Nephron progenitor cell (in vitro differentiated cells): ENCODE measurements around the gene ASPG.

Experiments
- DNase-seq: peaks from one replicate; pipeline ENCODE4 v3.0.0; 2021
- H3K27ac Mint-ChIP-seq: 2 replicates; pipeline ENCODE4 v1.8.0; 2021; ENCODE audit warnings: mild to moderate bottlenecking, moderate library complexity, mixed read lengths
- H3K27me3 Mint-ChIP-seq: 2 replicates; pipeline ENCODE4 v1.8.0; 2021; ENCODE audit warnings: mild to moderate bottlenecking, low read depth, mixed read lengths; ENCODE audit not compliant: poor library complexity
- H3K36me3 Mint-ChIP-seq: 2 replicates; pipeline ENCODE4 v1.8.0; 2021; ENCODE audit warnings: low read depth, mixed read lengths
- H3K4me1 Mint-ChIP-seq: 2 replicates; pipeline ENCODE4 v1.8.0; 2021; ENCODE audit warnings: mixed read lengths
- H3K4me3 Mint-ChIP-seq: 2 replicates; pipeline ENCODE4 v1.8.0; 2021; ENCODE audit warnings: mild to moderate bottlenecking, moderate library complexity, mixed read lengths
- H3K9me3 Mint-ChIP-seq: 2 replicates; pipeline ENCODE4 v1.8.0; 2021; ENCODE audit warnings: mild to moderate bottlenecking, moderate library complexity, mixed read lengths
- TF ChIP-seq, protein P1 (sequence below): fragments of 200-600 bp; sonication (generic); IDR thresholded peaks from 2 replicates; pipeline ENCODE4 v1.5.0; 2021; ENCODE audit warnings: antibody characterized with exemption

The ASPG gene

DNA sequence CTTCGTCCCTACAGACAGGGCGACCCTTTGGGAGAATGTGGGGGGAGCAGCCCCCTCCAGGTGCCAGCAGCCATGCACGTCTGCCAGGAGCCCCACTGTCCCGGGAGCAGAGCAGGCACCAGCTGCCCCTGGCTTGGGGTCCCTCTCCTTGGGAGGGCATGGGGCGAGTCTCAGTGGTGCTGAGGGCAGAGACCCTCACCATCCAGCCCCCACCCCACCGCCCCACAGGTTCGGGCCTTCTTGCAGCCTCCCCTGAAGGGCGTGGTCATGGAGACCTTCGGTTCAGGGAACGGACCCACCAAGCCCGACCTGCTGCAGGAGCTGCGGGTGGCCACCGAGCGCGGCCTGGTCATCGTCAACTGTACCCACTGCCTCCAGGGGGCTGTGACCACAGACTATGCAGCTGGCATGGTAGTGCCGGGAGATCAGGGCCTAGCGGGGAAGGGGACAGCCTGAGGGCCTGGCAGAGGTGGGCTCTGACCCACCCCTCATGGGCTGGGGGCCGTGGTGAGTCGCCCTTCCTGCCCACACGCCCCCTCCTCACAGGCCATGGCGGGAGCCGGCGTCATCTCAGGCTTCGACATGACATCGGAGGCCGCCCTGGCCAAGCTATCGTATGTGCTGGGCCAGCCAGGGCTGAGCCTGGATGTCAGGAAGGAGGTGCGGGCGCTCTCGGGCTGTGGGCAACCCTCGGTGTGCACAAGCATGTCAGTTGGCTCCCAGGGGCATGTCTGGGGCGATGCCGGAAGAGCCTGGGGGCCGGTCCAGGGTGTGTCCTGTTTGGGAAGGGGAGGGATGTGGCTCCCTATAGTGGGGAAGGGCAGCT, 18.8 kb downstream of the ASPG start:
- TF ChIP-seq, protein P1, sequence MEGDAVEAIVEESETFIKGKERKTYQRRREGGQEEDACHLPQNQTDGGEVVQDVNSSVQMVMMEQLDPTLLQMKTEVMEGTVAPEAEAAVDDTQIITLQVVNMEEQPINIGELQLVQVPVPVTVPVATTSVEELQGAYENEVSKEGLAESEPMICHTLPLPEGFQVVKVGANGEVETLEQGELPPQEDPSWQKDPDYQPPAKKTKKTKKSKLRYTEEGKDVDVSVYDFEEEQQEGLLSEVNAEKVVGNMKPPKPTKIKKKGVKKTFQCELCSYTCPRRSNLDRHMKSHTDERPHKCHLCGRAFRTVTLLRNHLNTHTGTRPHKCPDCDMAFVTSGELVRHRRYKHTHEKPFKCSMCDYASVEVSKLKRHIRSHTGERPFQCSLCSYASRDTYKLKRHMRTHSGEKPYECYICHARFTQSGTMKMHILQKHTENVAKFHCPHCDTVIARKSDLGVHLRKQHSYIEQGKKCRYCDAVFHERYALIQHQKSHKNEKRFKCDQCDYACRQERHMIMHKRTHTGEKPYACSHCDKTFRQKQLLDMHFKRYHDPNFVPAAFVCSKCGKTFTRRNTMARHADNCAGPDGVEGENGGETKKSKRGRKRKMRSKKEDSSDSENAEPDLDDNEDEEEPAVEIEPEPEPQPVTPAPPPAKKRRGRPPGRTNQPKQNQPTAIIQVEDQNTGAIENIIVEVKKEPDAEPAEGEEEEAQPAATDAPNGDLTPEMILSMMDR, result no peak
- no peak overlapping the region for H3K27ac Mint-ChIP-seq
- DNase-seq, result peak; percentile 5
- H3K9me3 Mint-ChIP-seq, result no peaks in the 10 kb centered on the region
- H3K4me1 Mint-ChIP-seq, result peaks cover 17% of the 10 kb centered on the region
- no peaks in the 10 kb centered on the region for H3K27me3 Mint-ChIP-seq
- no peak overlapping the region for H3K4me3 Mint-ChIP-seq
- H3K36me3 Mint-ChIP-seq, result no peaks in the 10 kb centered on the region

DNA sequence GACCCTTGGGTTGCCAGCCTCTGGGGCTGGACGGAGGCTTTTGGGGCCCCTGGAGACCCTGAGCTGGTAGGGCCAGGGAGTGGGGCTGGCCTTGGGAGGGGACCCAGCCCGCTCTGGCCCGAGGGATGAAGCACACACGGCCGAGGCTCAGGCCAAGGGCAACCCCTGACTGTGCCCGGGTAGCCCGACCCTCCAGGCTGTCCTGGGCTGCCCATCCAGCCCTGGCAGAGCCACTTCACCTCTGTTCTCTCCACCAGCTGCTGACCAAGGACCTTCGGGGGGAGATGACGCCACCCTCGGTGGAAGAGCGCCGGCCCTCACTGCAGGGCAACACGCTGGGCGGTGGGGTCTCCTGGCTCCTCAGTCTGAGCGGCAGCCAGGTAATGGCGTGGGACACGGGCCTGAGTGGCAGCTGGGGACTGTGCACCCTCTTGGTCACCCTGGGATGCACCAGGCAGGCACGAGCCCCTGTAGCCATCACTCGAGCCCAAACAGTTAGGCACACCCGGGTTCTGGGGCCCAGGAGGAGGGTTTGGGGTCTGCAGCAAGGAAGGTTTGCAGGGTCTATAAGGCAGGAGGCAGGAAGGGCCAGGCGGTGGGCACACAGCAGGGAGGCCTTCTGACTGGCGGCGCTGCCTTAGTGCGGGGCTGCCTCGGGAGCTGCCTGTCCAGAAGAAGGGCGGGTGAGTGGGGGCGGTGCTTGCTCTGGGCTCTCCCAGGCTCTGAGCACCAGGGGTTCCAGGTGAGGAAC, 19.7 kb downstream of the ASPG start:
- peak; percentile 20 for DNase-seq
- TF ChIP-seq, protein P1, result no peak
- H3K9me3 Mint-ChIP-seq, result no peaks in the 10 kb centered on the region
- H3K27ac Mint-ChIP-seq, result no peak overlapping the region
- H3K4me3 Mint-ChIP-seq, result no peak overlapping the region
- no peaks in the 10 kb centered on the region for H3K27me3 Mint-ChIP-seq
- H3K4me1 Mint-ChIP-seq, result peaks cover 20% of the 10 kb centered on the region
- no peaks in the 10 kb centered on the region for H3K36me3 Mint-ChIP-seq

DNA sequence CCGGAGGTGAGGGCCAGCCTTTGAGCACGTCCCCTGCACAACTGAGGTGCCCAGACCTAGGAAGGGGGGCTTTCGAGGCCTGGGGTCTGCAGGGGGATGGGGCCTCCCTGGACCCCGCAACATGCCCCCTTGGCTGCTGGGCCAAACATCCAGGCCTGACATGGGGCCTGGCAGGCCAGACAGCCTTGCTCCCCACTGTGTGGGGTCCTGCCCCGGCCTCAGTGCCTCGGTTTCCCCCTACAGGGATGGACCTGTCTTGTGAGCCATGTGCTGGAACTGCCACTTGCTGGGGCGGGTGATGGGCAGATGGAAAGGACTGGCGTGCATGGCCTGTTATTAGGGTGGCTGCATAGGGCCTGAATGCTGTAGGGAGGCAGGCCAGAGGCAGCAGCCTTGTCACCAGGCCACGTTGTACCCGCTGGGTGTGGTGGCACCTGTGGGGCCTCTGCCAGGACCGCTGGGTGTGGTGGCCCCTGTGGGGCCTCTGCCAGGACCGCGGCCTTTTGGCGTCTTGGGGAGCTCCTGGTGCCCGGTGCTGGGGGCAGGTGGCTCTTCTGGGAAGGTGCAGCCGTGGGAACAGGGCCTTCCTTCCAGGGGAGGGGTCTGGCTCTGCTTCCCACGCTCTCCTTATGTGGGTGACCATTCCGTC, 20.4 kb downstream of the ASPG start:
- DNase-seq, result peak; percentile 1
- Mint-ChIP-seq H3K27ac (no peak overlapping the region), H3K27me3 (no peaks in the 10 kb centered on the region), H3K36me3 (no peaks in the 10 kb centered on the region), H3K4me3 (no peak overlapping the region), H3K9me3 (no peaks in the 10 kb centered on the region), H3K4me1 (peaks cover 22% of the 10 kb centered on the region)
- TF ChIP-seq, protein P1, result no peak

DNA sequence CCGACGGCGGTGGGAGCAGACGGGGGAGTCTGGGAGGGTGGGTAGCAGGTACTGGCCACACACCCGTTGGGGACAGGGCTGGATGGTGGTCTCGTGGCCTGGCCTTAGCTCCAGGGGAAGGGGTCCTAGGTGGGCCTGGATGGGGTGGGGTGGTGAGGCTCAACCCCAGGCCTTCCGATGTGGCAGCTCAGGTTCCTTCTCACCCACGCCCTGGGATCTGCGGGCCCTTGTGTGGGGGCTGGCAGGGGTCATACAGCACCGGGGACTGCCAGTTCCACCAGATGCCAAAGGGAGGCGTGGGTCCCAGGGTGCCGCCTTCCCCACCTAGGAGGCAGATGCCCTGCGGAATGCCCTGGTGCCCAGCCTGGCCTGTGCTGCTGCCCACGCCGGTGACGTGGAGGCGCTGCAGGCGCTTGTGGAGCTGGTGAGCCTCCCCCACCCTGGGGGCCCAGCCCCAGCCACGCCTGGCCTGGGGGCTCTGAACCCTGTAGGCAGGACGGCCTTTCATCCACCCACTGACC, 21.0 kb downstream of the ASPG start:
- Mint-ChIP-seq H3K27ac (no peak overlapping the region), H3K36me3 (no peaks in the 10 kb centered on the region), H3K27me3 (no peaks in the 10 kb centered on the region), H3K4me3 (no peak overlapping the region), H3K4me1 (peaks cover 24% of the 10 kb centered on the region), H3K9me3 (no peaks in the 10 kb centered on the region)
- TF ChIP-seq, protein P1, result no peak
- DNase-seq, result peak; percentile 1

DNA sequence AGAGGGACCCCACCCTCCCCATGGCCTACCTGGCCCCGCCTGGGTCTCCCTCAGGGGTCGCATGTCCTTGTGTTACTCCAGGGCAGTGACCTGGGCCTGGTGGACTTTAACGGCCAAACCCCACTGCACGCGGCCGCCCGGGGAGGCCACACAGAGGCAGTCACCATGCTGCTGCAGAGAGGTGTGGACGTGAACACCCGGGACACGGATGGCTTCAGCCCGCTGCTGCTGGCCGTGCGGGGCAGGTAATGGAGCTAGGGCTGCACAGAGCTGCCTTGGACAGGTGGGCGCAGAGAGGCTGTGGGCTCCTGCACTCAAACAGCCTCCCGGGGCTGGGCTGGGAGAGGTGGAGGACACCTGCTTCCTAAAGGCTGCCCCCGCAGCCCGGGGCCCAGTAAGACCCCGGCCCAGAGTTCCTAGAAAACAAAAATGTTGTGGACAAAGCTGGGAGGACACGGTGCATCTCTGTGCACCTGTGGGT, 21.6 kb downstream of the ASPG start:
- peak; percentile 19 for DNase-seq
- Mint-ChIP-seq H3K27me3 (peaks cover 2% of the 10 kb centered on the region), H3K36me3 (no peaks in the 10 kb centered on the region), H3K4me1 (peaks cover 24% of the 10 kb centered on the region), H3K4me3 (no peak overlapping the region), H3K27ac (no peak overlapping the region), H3K9me3 (no peaks in the 10 kb centered on the region)
- TF ChIP-seq, protein P1, result no peak
